Measurements from ENCODE around the gene DHX32.
A peak's percentile ranks its signal among the peaks of the same experiment; 100 is the strongest.

DHX32 gene

GRCh38 chr10:125849448-125849847 lies 31.6 kb downstream of the DHX32 start:
- DNase-seq (ENCODE audit: low spot score): no peak

DNA sequence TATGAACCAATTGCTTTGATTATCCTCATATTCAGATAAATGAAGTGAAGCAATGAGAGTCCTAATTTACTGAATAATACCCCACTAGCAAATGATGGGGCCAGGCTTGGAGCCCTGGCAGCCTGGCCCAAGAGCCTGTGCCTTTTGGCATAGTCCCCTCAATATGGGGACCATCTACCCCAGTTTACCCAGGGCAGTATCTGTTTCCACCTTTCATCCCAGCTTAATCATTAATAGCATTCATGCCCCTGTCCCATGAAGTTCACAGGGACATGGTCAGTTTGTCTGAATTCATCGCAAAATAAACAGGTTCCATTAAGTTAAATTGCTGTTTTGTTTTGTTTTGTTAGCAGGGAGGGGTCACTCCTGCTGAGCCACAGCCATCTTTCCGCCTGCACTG lies 32.2 kb downstream of the DHX32 start:
- DNase-seq (ENCODE audit: low spot score): no peak

GRCh38 chr10:125848371-125848770 lies 32.7 kb downstream of the DHX32 start:
- no peak for DNase-seq (ENCODE audit: low spot score)

GRCh38 chr10:125846894-125847293 lies 34.2 kb downstream of the DHX32 start:
- DNase-seq (ENCODE audit: low spot score): no peak

DNA sequence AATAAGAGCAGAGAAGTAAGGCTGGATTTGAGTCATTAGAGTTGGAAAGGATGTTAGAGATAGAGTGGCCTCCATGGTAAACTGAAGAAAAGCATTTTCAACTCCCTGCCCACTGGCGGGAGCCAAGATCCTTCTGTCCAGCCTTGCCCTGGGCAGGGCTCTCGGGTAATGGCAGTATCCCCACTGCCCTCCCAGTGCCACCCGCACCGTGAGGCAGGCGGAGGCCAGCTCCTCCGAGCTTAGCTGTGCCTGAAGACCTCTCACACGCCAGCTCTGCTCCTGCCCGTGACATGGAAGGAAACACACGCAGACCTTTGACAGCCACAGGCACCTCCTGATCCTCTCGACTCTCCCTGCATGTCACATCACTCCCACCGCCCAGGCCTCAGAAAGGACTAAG lies 35.5 kb downstream of the DHX32 start:
- no peak for DNase-seq (ENCODE audit: low spot score)

DNA sequence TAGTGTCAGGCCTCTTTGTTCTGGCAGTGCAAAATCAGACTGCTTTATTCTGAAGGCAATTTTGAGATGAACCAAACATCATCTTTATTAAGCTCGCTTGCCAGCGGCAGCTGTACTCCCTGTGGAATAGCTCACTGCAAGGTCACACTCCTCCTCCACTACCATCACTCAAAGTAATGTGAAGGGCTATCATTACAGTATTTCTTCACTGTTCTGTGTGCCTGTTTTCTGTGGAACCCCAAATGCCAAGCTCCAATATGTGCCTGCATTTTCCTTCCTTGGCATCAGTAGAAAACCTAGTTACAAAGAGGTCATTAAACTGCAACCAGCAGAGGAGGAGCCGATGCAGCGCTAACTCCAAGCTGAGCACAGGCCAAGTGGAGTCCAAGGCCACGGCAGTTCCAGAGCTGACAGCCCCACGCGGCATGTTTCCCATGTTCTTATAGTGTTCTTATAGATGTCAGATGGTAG lies 36.3 kb downstream of the DHX32 start:
- DNase-seq (ENCODE audit: low spot score): no peak

GRCh38 chr10:125843603-125844329 lies 37.3 kb downstream of the DHX32 start:
- no peak for DNase-seq (ENCODE audit: low spot score)

- no peak for DNase-seq (ENCODE audit: low spot score)
These were observed 40.1 kb downstream of the DHX32 start for GRCh38 chr10:125840955-125841354.

GRCh38 chr10:125840406-125840805 lies 40.7 kb downstream of the DHX32 start:
- no peak for DNase-seq (ENCODE audit: low spot score)

DNA sequence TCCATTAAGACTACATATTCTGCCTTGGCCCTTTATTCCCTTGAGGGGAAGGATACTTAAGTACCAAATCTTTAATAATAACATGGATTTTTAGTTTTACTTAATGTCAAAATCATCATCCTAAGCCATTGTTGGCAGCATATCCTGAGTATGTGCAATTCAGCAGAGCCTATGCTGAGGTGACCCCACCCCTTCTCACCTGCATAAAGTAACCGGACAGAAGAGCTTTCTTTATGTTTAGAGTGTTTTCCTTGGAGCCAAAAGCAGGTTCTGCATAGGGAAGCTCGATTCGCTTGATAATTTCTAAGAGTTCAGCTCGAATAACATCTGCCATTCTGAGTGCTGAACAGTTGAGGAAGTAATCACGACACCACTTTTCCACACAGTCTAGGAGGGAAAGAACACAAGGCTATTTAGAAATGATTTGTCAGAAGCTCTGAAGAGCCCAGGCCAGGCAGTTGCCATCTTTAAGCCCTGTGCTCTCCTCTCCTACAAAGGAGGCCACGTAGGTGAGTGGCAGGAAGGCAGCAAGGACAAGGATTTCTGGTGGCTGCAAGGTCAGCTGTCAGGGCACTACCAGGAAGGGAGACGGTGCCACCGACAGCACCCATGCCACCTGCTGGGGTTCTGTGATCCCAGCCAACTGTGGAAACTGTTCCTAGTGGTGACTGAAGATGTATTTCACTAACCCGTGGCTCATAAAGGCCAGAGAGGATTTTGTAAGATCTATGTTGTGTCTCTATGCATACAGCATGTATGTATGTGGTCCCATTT lies 42.1 kb downstream of the DHX32 start:
- DNase-seq (ENCODE audit: low spot score): no peak

DNA sequence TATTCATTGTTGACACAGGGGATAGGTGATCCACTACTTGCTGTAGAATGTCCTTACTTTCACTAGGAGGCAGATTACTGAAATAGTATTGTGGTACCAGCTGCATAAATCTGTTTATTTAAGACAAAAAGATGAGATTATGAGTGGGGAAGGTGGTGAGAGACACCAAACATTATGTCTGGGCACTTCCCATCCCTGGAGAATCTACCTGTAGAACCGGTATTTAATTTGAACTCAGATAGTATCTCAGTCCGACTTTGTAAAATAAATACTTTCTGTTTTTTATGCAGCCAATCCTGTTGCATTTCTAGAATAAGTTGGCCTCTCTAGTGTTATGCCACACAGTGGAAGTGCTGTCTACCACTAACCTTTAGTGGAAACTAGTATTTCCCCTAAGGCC lies 44.3 kb downstream of the DHX32 start:
- no peak for DNase-seq (ENCODE audit: low spot score)

DNA sequence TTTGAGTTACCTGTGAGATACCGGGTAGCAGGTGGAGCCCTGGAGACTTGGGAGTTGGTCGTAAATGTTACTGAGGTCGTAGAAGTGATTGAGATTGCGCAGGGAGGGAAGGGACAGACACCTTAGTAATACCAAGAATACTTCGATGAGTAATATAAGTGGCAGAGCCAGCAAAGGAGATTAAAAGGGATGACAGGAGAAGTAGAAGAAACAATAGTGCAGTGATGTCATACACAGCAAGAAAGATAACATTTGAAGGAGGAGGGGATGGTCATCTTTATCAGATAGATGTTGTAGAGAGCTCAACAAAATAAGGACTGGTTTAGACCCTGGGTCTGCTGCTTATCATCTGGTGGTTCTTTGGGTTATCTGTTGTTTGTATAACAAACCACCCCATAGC lies 52.8 kb downstream of the DHX32 start:
- no peak for DNase-seq (ENCODE audit: low spot score)

DNA sequence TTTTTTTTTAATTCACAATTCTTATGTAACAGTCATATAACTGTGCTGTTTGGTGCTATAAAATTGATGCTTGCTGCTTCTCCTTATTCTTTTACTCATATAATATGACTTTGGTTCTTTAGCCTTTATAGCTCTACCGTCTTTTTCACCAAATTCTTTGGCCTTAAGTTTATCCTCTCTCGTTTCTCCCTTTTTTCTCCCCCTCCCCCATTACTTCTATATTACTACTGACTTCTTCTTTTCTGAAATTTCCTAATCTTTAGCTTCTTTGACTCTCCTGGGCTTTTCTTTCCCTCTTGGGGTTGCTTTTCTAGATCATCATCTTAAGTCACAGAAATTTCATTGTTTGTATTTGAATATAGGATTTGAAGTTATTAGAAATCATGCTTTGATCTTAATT lies 54.0 kb downstream of the DHX32 start:
- no peak for DNase-seq (ENCODE audit: low spot score)

DNA sequence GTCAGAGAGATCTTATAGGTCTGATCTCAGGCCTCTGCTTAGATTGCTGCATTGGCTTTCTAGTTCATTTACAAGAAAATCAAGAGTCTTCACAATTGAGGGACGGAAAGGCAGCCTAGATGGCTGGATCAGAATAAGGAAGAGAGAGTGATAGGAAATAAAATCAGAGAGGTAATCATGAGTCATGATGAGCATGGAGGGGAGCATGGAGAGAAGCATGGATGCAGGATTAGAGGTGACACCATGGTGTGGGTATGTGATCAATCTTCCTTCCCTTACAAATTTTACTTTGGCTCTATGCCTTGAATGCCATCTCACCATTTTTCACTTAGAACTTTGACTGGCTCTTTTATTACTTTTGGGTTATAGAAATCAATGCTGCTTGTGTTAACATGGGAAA lies 56.4 kb downstream of the DHX32 start:
- DNase-seq (ENCODE audit: low spot score): no peak

- DNase-seq (ENCODE audit: low spot score): no peak
These were observed 57.3 kb downstream of the DHX32 start for GRCh38 chr10:125823663-125824251.

- peak; percentile 90 for DNase-seq (ENCODE audit: low spot score)
These were observed 58.0 kb downstream of the DHX32 start, which contains the start of the genes BCCIP and UROS for GRCh38 chr10:125822878-125823662. Gene BCCIP, plus strand, starts transcription at chr10:125823546. Its CDS starts 12 bp downstream, at chr10:125823558. Gene UROS, minus strand, starts transcription at chr10:125823258. Its CDS starts 6,759 bp downstream, at chr10:125816499.

- no peak for DNase-seq (ENCODE audit: low spot score)
These were observed 60.4 kb downstream of the DHX32 start for GRCh38 chr10:125820701-125821100.

DNA sequence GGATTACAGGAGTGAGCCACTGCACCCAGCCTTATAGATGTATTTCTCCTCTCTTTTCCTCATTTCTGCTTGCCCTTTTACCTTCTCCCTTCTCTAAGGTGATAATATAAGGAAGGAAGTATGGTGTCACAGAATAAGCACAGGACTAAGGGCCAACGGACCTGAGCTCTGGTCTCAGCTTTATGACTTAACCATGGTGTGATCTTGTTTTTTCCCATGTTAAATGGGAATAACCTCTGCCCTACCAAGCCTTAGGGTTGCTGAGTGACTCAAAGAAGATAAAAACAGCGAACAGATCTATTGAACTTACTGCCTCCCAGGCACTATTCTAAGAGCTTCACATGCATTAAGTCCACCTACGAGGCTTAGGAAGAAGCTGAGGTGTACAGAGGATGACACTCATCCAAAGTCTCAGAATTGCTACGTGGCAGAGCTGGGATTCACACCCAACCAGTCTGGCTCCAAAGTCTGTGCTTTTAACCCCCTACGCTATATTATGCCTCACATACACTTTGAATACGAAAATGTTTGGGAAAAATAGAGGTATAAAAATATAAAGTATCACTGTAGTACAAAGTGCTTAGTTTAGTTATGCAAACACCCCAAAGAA lies 63.6 kb downstream of the DHX32 start:
- DNase-seq (ENCODE audit: low spot score): no peak

DNA sequence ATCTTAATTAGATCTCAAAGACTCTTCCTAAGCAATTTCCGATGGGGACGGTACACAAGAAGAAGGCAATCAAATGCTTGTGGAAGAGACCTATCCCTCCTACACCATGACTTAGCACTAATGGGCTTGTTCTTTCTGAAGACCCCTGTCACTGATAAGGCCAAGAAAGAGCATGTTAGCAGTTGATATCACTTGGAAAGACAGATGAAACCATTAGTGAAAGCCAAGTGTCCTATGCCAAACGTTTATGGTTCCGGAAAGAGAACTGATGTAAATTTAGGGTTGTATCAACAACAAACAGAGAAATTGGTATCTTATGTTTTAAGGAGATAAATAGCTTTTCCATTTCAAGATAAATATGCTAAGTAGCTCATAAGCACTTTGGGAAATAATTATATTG lies 64.5 kb downstream of the DHX32 start:
- DNase-seq (ENCODE audit: low spot score): no peak

GRCh38 chr10:125815764-125816163 lies 65.3 kb downstream of the DHX32 start:
- no peak for DNase-seq (ENCODE audit: low spot score)

GRCh38 chr10:125812128-125812750 lies 68.9 kb downstream of the DHX32 start:
- DNase-seq (ENCODE audit: low spot score): no peak

All from CD4-positive, alpha-beta T cell treated with Interleukin-6 at 100 ng/mL for 8 hours (primary cell).